ENCODE measurements around the gene B3GNT7.
"Not testable (repeated sequence)": the region's sequence is repeated elsewhere in the genome, so short reads cannot be mapped to it uniquely, and the experiment has no call there.

Gene B3GNT7

DNA sequence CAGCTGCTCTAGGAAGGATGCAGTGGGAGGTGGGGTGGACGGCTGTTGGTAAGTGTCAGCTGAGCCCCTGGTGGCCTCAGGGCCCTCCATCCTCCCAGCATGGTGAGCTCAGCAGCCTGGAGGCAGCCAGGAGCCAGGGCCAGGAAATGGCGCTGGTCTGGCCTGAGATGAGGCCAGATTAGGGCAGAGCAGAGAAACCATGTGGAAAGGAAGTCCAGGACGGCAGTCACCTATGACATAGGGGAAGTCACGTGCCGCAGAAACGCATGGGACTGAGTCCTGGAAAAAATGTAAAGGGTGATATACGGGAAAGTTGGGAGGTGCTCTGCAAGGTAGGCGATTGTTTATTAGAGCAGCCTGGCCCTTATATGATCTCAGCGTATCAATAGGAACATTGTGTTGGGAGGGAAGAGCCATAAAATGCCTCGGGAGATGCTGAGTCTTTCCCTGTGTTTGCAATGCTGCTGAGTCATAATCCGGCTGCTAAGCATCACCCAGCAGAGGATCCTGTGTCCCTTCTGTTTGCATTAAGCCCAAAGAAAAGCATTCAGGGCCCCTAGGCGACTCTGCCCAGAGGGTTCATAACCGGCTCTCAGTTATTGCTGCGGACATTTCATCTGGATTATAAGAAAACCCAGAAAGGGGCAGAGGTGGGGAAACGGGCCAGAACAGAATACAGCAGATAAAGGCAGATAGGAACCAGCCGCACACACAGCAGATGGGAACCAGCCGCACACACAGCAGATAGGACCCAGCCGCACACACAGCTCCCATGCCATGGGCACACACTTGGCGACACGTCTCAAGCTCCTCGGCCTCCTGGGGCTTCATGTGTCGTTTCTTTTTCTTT lies 30.3 kb upstream of the B3GNT7 start:
- in situ Hi-C loops (cut with MboI; ENCODE audit: low sequenced_read_pairs) = no loop called here

DNA sequence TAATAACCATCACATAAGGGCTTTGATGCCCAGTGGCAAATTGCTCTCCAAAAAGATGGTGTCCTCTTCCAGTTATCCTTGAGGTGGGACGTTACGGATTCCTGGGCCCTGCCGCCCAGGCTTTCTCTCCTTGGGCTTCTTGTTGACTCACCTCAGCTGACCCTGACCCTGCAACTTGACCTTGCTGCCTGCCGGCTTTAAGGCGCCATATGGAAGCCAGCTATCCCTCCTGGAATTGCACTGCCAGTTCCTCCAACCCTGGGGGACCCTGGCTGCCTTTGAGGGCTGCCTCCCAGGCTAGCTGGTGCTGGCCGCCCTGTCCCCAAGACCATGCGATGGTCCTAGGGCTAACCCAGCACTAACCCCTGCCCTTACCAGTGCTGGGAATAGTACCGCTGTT lies 28.3 kb upstream of the B3GNT7 start:
- in situ Hi-C loops (cut with MboI; ENCODE audit: low sequenced_read_pairs) = no loop called here

DNA sequence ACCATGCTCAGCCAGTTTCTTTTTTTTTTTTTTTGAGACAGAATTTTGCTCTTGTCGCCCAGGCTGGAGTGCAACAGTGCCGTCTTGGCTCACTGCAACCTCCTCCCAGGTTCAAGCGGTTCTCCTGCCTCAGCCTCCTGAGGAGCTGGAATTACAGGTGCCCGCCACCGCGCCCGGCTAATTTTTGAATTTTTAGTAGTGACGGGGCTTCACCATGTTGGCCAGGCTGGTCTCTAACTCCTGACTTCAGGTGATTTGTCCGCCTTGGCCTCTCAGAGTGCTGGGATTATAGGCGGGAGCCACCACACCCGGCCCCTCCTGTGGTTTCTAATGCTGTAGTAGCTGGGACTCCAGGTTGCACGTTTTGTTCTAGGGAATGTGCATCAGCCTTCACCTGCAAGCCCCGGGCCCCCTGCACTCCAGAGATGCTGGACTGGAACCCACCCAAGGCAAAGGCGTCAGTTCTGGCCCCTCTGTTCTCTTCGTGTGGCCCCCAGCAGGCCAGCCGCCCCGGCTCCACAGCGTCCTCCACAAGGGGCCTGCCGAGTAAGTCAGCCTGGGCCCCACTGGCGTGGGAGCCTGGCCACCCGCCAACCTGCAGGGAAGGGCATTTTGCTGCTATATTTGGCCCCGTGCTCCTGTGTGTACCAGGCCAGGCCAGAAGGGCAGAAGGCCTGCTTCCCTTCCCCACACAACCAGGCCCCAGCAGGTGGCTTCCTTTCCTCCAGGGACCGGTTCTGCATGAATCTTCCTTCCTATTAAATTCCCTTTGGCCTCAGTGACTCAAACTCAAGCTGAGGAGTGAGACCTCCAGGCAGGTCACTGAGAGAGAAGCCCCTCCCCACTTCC lies 25.7 kb upstream of the B3GNT7 start:
- in situ Hi-C loops (cut with MboI; ENCODE audit: low sequenced_read_pairs) = no loop called here

DNA sequence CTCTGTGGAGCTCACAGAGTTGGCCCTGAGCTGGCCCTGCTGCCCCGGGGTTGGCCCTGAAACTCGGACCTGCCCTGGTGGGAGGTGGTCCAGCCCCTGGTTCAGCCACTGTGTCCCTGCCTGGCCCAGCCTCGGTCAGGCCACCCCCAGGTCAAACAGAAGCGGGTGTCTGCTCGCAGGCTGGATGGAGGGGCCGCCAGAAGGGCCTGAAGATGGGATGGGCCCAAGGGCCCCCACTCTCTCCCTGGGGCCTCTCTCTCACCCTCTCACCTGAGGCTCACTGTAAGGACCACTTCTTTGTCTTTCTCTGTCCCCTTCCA lies 25.1 kb upstream of the B3GNT7 start:
- in situ Hi-C loops (cut with MboI; ENCODE audit: low sequenced_read_pairs) = no loop called here

DNA sequence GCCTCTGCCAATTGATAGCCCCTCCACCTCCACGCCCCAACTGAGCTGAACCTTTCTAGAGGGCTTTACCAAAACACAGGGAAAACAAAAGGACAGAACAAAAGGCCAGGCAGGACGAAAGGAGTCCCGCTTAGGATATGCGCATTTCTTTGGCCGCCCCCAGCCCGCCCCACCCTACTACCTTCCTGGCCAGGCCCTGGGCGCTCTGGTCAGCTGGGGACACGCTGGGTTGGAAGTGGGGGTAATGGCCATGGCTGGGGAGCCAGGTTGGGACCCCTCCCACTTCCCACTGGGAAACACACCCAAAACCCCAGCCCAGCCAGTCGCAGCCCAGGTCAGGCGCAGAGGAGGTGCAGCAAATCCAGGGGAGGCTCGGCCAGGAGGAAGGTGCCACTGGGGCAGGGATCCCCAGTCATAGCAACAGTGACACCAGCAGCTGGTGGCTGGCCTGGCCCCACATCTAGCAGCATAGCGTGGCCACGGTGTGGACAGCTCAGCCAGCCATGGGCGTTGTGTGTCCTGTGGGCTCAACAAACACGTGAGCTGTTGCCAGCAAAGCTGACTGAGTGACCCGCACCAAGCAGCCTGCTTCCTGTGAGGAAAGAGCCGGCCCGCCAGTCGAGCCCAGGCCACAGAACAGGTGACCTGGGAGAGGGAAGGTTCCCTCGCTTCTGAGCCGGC lies 24.6 kb upstream of the B3GNT7 start:
- in situ Hi-C loops (cut with MboI; ENCODE audit: low sequenced_read_pairs) = no loop called here

DNA sequence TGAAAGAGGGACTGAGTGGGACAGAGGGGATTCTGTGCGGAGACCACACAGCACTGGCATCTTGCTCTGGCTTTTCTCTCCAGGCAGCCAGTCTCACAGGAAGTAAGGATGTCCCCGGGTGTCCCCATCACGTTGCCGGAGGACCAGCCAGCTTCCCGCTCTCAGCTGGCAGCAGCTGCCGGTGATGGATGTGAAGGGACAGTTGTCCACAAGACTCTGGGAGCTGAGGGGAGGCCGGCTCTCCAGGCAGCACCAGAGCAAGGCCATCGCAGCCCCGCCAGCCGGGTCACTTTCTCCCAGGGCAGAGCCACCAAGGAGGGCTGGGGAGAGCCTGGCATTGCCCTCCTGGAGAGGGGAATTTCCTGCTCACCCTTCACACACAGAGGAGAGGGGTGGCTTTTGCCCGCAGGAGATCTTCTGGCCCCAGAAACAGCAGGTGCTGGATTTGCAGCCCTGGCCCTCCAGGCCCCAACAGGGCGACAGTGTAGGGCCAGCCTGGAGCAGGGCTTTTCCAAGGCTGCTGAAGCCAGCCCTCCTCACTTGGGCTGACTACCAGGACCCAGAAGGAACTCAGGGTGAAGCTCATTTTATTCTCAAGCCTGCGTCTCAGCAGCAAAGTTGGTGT lies 24.0 kb upstream of the B3GNT7 start:
- in situ Hi-C loops (cut with MboI; ENCODE audit: low sequenced_read_pairs) = no loop called here

DNA sequence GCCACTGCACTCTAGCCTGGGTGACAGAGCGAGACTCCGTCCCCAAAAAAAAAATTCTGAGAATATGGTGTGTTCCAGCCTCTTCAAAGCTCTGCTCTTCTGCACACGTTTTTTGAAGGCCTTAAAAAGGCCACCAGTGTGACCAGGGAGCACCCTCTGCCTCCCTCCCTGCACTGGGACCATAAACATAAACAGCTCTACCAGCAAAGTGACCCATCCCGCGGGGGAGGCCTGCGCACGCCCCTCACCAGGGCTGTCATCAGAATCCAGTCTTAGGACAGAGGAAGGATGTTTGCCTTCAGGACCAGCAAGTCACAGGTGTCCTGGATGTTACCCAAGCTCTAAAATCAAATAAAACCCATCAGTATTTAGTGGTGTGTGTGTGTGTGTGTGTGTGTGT lies 23.2 kb upstream of the B3GNT7 start:
- in situ Hi-C loops (cut with MboI; ENCODE audit: low sequenced_read_pairs) = no loop called here

DNA sequence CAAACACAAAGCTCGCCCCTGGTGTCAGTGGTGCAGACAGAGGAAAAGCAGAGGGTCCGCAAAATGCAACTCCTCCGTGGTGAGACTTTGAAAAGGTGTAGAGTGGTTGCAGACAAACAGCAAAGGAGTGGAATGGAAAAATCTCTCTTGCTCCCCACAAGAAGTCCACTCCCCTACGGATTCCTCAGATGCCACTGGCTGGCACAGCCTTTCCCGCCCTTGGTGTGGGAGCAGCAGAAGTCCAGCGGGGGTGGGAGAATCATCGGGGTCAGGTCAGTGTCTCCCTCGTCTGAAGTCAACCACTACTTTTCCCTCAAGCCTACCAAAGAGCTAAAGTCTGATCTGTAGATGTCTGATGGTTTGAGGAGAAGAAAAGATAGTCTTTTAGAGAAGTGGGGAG lies 22.3 kb upstream of the B3GNT7 start:
- in situ Hi-C loops (cut with MboI; ENCODE audit: low sequenced_read_pairs) = no loop called here

DNA sequence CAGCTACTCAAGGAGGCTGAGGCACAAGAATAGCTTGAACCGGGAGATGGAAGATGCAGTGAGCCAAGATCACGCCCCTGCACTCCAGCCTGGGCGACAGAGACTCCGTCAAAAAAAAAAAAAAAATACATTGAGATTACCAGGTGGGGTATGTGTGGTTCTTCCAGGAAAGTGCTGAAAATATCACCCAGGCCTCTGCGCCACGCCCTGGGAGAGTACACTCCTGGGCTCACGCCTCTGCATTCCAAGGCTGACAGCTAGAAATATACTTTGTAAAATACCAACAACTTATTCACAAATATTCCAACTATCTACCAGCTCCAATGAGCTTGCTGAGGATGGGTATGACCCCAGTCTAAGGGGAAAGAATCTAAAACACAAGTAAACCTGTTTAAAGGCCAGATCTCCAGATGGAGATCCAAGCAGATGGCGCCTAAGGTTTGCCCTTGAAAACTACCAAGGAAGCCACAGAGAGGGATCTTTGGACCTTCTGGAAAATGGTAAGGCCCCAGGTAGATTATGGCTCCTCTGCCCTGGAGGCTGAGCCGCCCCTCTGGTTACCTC lies 21.6 kb upstream of the B3GNT7 start:
- in situ Hi-C loops (cut with MboI; ENCODE audit: low sequenced_read_pairs) = no loop called here

DNA sequence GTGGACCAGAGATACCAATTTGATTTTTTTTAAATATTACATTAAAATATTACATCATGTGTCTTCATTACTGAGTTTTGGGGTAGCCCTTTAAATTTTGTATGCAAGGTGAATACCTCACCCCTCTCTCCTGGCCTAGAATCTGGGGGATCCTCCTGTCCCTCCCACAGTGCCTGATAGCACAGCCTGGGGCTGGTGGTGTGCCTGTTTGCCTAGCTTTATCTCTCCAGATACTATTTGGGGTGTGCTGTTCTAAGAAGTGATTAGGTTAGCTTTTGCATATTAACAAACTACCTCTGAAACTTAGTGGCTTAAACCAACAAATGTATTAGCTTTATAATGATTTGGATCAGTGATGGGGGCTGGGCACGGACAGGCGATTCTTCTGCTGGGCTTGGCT lies 20.7 kb upstream of the B3GNT7 start:
- in situ Hi-C loops (cut with MboI; ENCODE audit: low sequenced_read_pairs) = no loop called here

DNA sequence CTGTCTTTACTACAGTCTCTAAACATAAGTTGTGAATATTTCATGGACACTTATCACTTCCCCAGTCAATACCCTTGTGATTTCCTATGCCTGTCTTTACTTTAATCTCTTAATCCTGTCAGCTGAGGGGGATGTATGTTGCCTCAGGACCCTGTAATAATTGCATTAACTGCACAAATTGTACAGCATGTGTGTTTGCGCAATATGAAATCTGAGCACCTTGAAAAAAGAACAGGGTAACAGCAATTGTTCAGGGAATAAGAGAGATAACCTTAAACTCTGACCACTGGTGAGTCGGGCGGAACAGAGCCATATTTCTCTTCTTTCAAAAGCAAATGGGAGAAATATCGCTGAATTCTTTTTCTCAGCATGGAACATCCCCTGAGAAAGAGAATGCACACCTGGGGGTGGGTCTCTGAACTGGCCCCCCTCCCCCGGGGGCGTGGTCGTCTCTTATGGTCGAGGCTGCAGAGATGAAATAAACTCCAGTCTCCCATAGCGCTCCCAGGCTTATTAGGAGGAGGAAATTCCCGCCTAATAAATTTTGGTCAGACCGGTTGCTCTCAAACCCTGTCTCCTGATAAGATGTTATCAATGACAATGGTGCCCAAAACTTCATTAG lies 19.4 kb upstream of the B3GNT7 start:
- in situ Hi-C loops (cut with MboI; ENCODE audit: low sequenced_read_pairs) = not testable (repeated sequence)

DNA sequence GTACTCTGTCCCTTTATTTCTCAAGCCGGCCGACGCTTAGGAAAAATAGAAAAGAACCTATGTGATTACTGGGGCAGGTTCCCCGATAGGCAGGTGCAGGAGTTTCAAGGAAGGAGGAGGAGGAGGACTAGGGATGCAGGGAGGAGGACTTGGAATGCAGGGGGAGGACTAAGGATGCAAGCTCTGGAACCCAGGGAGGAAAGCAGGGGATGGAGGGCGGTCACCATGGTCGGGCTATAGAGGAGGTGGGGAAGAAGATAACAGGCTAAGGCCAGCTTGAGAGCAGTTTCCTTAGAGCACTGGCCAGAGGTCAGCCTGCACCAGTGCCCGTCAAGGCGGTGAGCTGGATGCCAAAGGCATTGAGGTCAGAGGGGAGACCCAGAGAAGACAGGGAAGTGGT lies 18.7 kb upstream of the B3GNT7 start:
- in situ Hi-C loops (cut with MboI; ENCODE audit: low sequenced_read_pairs) = no loop called here

DNA sequence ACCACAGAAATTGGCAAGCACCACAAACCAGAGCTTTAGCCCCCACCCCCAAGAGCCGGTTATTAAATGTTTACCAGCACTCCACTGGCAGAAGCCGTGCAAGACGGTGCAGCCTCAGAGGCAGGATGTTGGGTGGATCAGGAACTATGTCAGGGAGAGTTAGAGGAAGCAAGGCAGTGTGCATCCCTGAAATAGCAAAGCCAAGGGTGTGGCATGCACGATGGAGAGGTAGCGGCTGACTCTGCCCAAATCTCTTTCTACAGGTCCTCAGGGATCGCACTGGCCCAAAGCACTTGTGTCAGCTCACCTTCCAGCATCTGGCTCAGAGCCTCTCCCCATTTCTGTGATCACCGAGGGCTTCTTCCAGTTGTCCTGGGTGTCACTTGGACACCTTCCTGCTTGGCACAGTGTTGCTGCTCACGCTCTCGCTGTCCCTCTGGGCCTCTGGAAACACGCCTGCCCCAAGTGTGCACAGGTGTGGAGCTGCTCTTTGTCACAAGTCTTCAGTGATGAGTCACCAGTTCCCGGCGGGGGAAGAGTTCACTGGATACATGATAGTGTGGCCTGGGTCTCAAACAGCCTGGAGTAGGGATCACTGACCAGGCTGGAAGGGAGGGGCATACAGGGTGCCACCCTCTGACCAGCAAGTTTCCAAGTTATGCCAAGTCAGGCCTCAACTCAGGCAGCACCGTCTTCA lies 17.3 kb upstream of the B3GNT7 start:
- in situ Hi-C loops (cut with MboI; ENCODE audit: low sequenced_read_pairs) = no loop called here

DNA sequence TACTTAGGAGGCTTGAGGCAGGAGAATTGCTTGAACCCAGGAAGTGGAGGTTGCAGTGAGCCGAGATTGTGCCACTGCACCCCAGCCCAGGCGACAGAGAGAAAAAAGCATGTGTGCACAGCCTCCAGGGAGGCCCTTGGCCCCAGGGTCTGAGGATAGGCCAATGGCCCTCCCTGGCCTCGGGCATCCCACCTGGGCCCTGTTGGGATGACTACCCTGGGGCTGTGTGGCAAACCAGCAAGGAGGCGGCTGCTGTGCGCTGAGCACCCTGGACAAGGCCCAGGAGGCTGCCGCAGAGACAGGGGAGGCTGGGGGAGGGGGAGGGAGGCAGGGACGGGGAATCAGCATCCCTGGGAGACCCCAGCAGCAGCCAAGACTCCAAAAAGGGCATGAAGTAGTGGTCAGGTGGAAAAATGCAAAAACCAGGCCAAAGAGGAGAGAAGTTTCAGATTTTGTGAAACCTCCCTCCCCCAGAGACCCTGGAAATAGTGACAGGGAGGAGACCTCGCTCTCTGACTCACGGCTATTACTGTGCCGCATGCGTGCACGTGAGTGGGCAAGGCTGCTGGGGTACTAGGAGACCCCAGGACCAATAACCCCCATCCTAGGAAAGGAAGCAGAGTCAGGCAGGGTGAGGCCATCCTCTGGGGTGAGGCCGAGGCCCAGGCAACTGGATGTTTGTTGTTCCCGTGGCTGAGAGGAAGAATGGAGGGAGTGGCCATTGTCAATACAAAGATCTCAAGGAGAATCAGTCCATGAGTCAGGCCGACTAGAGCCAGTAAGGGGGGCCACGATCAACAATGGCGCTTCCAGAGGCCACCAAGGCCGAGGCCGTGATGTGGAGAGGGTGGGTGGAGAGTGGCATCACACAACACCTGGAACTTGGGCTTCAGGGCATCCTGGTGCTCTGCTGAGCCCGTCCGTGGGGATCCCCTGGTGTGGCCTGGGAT lies 16.0 kb upstream of the B3GNT7 start:
- in situ Hi-C loops (cut with MboI; ENCODE audit: low sequenced_read_pairs) = no loop called here

DNA sequence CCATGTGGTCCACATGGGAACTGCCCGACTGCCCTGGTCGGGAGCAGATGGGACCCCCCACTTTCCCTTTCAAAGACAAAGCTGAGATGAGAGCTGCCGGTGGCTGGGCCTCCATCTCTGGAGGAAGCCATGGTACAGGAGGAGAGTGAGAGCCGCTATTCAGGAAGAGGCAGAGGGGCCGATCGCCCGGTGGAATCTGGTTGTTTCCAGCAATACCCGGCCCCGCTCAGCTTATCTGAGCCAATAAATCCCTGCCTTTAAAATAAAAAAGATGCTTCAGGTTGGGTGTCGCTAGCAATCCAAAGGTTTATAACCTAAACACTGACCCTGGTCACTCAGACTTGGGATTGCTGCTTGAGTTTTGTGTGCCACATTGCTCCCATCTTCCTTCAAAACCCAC lies 15.2 kb upstream of the B3GNT7 start:
- in situ Hi-C loops (cut with MboI; ENCODE audit: low sequenced_read_pairs) = no loop called here

DNA sequence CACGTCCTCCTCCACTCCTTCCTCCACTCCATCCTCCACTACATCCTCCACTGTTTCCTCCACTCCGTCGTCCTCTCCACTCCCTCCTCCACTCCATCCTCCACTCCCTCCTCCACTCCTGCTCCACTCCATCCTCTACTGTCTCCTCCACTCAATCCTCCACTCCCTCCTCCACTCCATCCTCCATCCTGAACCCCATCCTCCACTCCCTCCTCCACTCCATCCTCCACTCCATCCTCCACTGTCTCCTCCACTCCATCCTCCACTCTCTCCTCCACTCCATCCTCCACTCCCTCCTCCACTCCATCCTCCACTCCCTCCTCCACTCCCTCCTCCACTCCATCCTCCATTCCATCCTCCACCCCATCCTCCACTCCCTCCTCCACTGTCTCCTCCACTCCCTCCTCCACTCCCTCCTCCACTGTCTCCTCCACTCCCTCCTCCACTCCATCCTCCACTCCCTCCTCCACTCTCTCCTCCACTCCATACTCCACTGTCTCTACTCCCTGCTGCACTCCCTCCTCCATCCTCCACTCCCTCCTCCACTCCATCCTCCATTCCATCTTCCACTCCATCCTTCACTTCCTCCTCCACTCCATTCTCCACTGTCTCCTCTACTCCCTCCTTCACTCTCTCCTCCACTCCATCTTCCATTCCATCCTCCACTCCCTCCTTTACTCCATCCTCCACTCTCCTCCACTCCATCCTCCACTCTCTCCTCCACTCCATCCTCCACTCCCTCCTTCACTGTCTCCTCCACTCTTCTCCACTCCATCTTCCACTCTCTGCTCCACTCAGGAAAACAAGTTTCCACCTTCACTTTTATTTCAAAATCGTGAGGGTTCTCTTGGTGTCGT lies 14.3 kb upstream of the B3GNT7 start:
- in situ Hi-C loops (cut with MboI; ENCODE audit: low sequenced_read_pairs) = no loop called here

DNA sequence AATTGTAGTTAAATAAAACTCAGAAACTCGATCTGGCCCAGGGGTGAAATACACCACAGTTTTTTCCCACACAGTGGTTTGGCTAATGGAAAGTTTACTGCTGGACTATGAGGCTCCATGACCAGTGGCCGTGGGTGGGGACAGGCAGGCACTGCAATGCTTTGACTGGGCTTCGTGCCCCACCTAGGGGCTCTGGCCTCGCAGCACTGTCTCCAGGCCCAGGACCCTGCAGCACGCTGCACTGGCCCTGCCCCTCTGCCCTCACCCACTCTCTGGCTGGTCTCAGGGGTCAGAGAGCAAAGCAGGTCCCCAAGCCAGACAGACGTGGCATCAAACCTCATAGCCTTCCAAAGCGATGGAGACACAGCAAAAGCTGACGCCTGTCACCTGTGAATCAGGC lies 13.4 kb upstream of the B3GNT7 start:
- in situ Hi-C loops (cut with MboI; ENCODE audit: low sequenced_read_pairs) = no loop called here
